Keratinocyte (primary cell): ENCODE data around the gene OCLN. TPM values are rescaled to one million over a fixed set of nuclear protein-coding genes. Genes with fewer than 3 reads are reported as not detected.
"Not testable (repeated sequence)": the region's sequence is repeated elsewhere in the genome, so short reads cannot be mapped to it uniquely, and the experiment has no call there.

Source experiments
- DNase-seq: peaks from one replicate; pipeline ENCODE4 v3.0.0-alpha.2; 2011; ENCODE audit warnings: low read depth, missing footprints, low spot score
- FAIRE-seq: peaks from 2 replicates; lab custom pipeline; 2011; peaks lifted over from hg19 to GRCh38; lab: Jason Lieb, UNC
- H2AFZ ChIP-seq: 2 replicates; pipeline ENCODE4 v1.6.0; 2012; ENCODE audit warnings: low read length, control low read depth, inconsistent platforms; ENCODE audit not compliant: control insufficient read depth
- H3K27ac ChIP-seq: 2 replicates; pipeline ENCODE4 v1.5.1; 2011; ENCODE audit warnings: low read length; ENCODE audit not compliant: control insufficient read depth, insufficient read depth
- H3K27me3 ChIP-seq: 3 replicates; pipeline ENCODE4 v1.6.0; 2011; ENCODE audit warnings: low read length; ENCODE audit not compliant: control insufficient read depth, insufficient read depth; ENCODE audit errors: extremely low read depth
- H3K36me3 ChIP-seq, 2 experiments: 2 replicates in 1 of 2; 3 replicates in 1 of 2; pipeline ENCODE4 v1.5.1; 2011; ENCODE audit warnings: low read length in 2 of 2, mild to moderate bottlenecking in 1 of 2; ENCODE audit not compliant: control insufficient read depth in 2 of 2, insufficient read depth in 2 of 2; ENCODE audit errors: extremely low read depth in 1 of 2
- H3K4me1 ChIP-seq: 3 replicates; pipeline ENCODE4 v1.5.1; 2011; ENCODE audit warnings: low read length; ENCODE audit not compliant: control insufficient read depth, insufficient read depth; ENCODE audit errors: extremely low read depth
- H3K4me2 ChIP-seq: 3 replicates; pipeline ENCODE4 v1.6.0; 2011; ENCODE audit warnings: low read depth, low read length; ENCODE audit not compliant: control insufficient read depth, insufficient read depth; ENCODE audit errors: extremely low read depth
- H3K4me3 ChIP-seq, 3 experiments: fragments of 200-600 bp in 1 of 3; sonication (generic) in 1 of 3; 2 replicates in 2 of 3; 3 replicates in 1 of 3; pipeline ENCODE4 v1.5.1; 2011 to 2016; ENCODE audit warnings: low read length in 3 of 3, mild to moderate bottlenecking in 3 of 3, control low read depth in 2 of 3, inconsistent platforms in 1 of 3, low read depth in 1 of 3, mixed read lengths in 1 of 3, mixed run types in 1 of 3, moderate library complexity in 1 of 3; ENCODE audit not compliant: control insufficient read depth in 2 of 3, insufficient read depth in 2 of 3; ENCODE audit errors: extremely low read depth in 1 of 3
- H3K79me2 ChIP-seq: 2 replicates; pipeline ENCODE4 v1.6.0; 2012; ENCODE audit warnings: low read length; ENCODE audit not compliant: control insufficient read depth, insufficient read depth
- H3K9ac ChIP-seq: 3 replicates; pipeline ENCODE4 v1.6.0; 2011; ENCODE audit warnings: low read length; ENCODE audit not compliant: control insufficient read depth, insufficient read depth; ENCODE audit errors: extremely low read depth
- H3K9me1 ChIP-seq: 3 replicates; pipeline ENCODE4 v1.6.0; 2011; ENCODE audit warnings: low read length; ENCODE audit not compliant: control insufficient read depth, insufficient read depth; ENCODE audit errors: extremely low read depth
- H3K9me3 ChIP-seq: 2 replicates; pipeline ENCODE4 v1.5.1; 2012; ENCODE audit warnings: low read depth, low read length; ENCODE audit not compliant: control insufficient read depth
- H4K20me1 ChIP-seq: 3 replicates; pipeline ENCODE4 v1.6.0; 2011; ENCODE audit warnings: low read length; ENCODE audit not compliant: control insufficient read depth, insufficient read depth; ENCODE audit errors: extremely low read depth
- EZH2 ChIP-seq: IDR thresholded peaks from one replicate; pipeline ENCODE4 v1.6.1; 2012; ENCODE audit warnings: inconsistent platforms, mild to moderate bottlenecking, low read length, moderate library complexity
- dilution Hi-C: fragments of 300-500 bp; cut with MboI; formaldehyde crosslinking; loops from one replicate; pipeline ENCODE4 v1.7.0; 2020; ENCODE audit warnings: low sequenced_read_pairs; ENCODE audit not compliant: extremely low pct_ligation_motif_present
- polyA plus RNA-seq, 5 experiments: library from polyadenylated mRNA; depleted of rRNA in 3 of 5; stranded (reverse) in 3 of 5; stranded (forward) in 1 of 5; unstranded in 1 of 5; fragments of >200 nt; gene quantifications; 1 replicate in 1 of 5; 2 replicates in 3 of 5; 3 replicates in 1 of 5; pipeline versions ENCODE4 v1.2.1 to v1.2.3, GENCODE V29; 2011 to 2012; ENCODE audit warnings: missing spikeins in 2 of 5, low read depth in 1 of 5, low replicate concordance in 1 of 5
- TF ChIP-seq, protein P1 (sequence below), 3 experiments: IDR thresholded peaks in 1 of 3; conservative IDR thresholded peaks in 1 of 3; optimal IDR thresholded peaks in 1 of 3; 2 replicates in 2 of 3; 3 replicates in 1 of 3; pipeline versions ENCODE3 to v1.5.1; 2011; ENCODE audit warnings: low read length in 3 of 3, mild to moderate bottlenecking in 3 of 3, moderate library complexity in 2 of 3, control low read depth in 1 of 3, inconsistent platforms in 1 of 3; ENCODE audit not compliant: insufficient read depth in 2 of 3; ENCODE audit errors: extremely low read depth in 1 of 3

OCLN gene
- polyA plus RNA-seq, 1 donor (not counting 4 experiments of a cell fraction or from before 2014, with no cell fraction given): 4.6 TPM

DNA sequence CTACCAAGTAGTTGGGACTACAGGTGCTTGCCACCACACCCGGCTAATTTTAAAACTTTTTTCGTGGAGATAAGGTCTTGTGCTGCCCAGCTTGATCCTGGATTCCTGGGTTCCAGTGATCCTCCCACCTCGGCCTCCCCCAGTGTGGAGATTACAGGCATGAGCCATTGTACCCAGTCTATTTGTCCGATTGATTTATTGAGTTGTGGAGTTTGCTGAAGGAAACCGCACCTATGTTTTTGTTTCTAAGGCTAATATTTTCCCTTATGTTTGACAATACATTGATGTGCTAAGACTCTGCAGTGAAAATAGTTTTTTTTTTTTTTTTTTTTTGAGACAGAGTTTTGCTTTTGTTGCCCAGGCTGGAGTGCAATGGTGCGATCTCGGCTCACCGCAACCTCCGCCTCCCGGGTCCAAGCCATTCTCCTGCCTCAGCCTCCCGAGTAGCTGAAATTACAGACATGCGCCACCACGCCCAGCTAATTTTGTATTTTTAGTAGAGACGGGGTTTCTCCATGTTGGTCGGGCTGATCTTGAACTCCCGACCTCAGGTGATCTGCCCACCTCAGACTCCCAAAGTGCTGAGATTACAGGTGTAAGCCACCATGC, 20.0 kb upstream of the OCLN start:
- H3K4me3 ChIP-seq, H3K9me3 ChIP-seq, dilution Hi-C loops, H2AFZ ChIP-seq, H3K79me2 ChIP-seq, H4K20me1 ChIP-seq, H3K27ac ChIP-seq, FAIRE-seq, H3K9me1 ChIP-seq, DNase-seq, H3K36me3 ChIP-seq, H3K4me2 ChIP-seq, H3K4me1 ChIP-seq, H3K9ac ChIP-seq, H3K27me3 ChIP-seq: not testable (repeated sequence)

DNA sequence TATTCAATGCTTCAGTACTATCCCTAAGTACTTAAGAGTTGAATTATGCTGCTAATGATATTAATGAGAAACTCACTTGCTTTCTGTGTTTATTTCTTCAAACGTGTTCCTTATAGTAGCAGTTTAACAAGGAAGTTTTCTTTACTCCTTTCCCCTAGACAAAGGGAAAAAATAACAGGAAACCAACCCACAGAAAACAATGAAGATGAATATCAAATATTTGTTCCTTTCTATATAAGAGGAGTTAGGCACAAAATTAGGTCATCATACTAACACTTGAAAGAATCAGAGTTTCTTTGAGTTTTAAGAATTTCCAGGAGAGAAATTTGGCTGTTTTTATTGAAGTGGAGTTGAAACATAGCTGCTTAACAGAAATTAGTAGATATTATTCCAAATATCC, 15.4 kb upstream of the OCLN start:
- Histone ChIP-seq H3K4me1 (no peaks in the 10 kb centered on the region), H4K20me1 (no peaks in the 10 kb centered on the region), H3K9me1 (no peaks in the 10 kb centered on the region), H3K36me3 (no peaks in the 10 kb centered on the region), H3K9ac (no peak overlapping the region), H3K9me3 (no peaks in the 10 kb centered on the region), H3K4me2 (no peak overlapping the region), H3K27ac (no peak overlapping the region), H3K79me2 (no peaks in the 10 kb centered on the region), H3K27me3 (no peaks in the 10 kb centered on the region), H2AFZ (no peak overlapping the region), H3K4me3 (no peak overlapping the region)
- dilution Hi-C loops: no loop called here
- TF ChIP-seq, protein P1, sequence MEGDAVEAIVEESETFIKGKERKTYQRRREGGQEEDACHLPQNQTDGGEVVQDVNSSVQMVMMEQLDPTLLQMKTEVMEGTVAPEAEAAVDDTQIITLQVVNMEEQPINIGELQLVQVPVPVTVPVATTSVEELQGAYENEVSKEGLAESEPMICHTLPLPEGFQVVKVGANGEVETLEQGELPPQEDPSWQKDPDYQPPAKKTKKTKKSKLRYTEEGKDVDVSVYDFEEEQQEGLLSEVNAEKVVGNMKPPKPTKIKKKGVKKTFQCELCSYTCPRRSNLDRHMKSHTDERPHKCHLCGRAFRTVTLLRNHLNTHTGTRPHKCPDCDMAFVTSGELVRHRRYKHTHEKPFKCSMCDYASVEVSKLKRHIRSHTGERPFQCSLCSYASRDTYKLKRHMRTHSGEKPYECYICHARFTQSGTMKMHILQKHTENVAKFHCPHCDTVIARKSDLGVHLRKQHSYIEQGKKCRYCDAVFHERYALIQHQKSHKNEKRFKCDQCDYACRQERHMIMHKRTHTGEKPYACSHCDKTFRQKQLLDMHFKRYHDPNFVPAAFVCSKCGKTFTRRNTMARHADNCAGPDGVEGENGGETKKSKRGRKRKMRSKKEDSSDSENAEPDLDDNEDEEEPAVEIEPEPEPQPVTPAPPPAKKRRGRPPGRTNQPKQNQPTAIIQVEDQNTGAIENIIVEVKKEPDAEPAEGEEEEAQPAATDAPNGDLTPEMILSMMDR (optimal IDR thresholded peaks at IDR 0.05 in 1 of 3, IDR thresholded peaks at IDR 0.05 in 1 of 3, conservative IDR thresholded peaks at IDR 0.05 in 1 of 3; ENCODE audit: extremely low read depth in 1 of 3, insufficient read depth in 2 of 3, low read length in 3 of 3): no peak
- TF ChIP-seq EZH2: no peak
- DNase-seq: no peak
- no peak for FAIRE-seq

DNA sequence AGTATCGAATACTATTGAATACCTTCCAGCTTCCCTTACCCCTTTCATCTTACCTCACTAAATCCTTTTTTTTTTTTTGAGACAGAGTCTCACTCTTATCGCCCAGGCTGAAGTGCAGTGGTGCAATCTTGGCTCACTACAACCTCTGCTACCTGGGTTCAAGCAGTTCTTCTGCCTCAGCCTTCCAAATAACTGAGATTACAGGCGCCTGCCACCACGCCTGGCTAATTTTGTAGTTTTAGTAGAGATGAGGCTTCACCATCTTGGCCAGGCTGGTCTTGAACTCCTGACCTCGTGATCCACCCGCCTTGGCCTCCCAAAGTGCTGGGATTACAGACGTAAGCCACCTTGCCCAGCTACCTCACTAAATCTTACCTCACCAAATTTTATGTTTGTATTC, 14.3 kb upstream of the OCLN start:
- H3K27me3 ChIP-seq, H3K9me1 ChIP-seq, H3K36me3 ChIP-seq, DNase-seq, dilution Hi-C loops, H2AFZ ChIP-seq, H3K4me1 ChIP-seq, H3K4me2 ChIP-seq, H4K20me1 ChIP-seq, H3K4me3 ChIP-seq, H3K79me2 ChIP-seq, FAIRE-seq, H3K9me3 ChIP-seq, H3K9ac ChIP-seq, H3K27ac ChIP-seq: not testable (repeated sequence)
